D721Med (cell line): ENCODE data around the gene KCNG3.

Source experiments
- DNase-seq: peaks from one replicate; pipeline ENCODE4 v3.0.0; 2011; ENCODE audit warnings: low spot score; ENCODE audit not compliant: insufficient read length
- FAIRE-seq: peaks from 2 replicates; lab custom pipeline; 2011; peaks lifted over from hg19 to GRCh38; lab: Jason Lieb, UNC
- TF ChIP-seq, protein P1 (sequence below): IDR thresholded peaks from 2 replicates; pipeline ENCODE4 v1.5.1; 2012; ENCODE audit warnings: mild to moderate bottlenecking, control low read depth; ENCODE audit not compliant: insufficient read depth; ENCODE audit errors: missing control alignments

Gene KCNG3

DNA sequence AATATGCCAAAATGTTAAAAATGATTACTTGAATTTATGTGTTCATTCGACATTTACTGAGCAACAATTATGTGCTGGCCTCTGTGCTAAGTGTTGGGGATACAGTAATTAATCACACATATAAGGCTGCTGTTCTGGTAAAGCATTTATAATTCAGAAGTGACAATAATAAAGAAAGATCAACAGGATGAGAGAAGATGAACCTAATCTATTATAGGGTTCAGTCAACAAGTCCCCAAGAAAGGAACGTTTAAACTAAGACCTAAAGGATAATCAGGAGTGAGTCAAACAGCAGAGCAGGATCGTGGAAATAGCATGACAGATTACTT lies 72.7 kb downstream of the KCNG3 start:
- DNase-seq (no peak), FAIRE-seq (no peak)
- TF ChIP-seq, protein P1, sequence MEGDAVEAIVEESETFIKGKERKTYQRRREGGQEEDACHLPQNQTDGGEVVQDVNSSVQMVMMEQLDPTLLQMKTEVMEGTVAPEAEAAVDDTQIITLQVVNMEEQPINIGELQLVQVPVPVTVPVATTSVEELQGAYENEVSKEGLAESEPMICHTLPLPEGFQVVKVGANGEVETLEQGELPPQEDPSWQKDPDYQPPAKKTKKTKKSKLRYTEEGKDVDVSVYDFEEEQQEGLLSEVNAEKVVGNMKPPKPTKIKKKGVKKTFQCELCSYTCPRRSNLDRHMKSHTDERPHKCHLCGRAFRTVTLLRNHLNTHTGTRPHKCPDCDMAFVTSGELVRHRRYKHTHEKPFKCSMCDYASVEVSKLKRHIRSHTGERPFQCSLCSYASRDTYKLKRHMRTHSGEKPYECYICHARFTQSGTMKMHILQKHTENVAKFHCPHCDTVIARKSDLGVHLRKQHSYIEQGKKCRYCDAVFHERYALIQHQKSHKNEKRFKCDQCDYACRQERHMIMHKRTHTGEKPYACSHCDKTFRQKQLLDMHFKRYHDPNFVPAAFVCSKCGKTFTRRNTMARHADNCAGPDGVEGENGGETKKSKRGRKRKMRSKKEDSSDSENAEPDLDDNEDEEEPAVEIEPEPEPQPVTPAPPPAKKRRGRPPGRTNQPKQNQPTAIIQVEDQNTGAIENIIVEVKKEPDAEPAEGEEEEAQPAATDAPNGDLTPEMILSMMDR = no peak

DNA sequence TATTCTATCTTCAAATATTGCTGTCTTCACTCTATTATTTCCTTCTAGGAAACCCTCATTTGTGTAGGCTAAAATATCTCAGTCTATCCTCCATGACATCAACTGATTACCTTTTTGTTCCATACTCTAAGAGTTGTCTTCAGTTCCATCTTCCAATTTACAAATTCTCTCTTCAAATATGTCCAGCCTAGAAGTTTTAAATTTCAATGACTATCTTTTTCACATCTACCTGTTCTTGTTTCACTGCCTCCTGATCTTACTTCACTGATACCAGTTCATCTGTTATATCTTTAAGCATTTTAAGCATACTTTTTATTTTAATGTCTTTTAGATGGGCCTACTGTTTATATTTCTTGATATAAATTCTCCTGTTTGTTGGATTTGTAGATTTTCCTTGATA lies 79.1 kb downstream of the KCNG3 start:
- TF ChIP-seq, protein P1 = no peak
- DNase-seq (no peak), FAIRE-seq (no peak)

DNA sequence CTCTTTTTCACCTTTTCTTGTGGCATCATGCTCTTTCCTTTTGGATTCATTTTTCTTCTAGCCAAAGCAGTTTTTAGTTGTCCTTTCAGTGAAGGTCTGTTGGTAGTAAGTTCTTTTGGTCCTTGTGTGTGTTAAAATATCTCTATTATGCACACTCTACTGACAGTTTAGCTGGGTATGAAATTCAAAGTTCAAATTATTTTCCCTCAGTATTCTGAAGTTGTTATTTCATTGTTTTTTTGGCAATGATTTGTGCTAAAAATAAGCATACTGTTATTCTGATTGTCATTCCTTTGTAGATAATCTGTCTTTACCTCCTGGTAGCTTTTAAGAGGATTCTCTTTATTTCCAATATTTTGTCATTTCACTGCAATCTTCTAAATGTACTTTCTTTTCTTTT lies 79.6 kb downstream of the KCNG3 start:
- DNase-seq = no peak
- FAIRE-seq = no peak
- TF ChIP-seq, protein P1 = no peak

DNA sequence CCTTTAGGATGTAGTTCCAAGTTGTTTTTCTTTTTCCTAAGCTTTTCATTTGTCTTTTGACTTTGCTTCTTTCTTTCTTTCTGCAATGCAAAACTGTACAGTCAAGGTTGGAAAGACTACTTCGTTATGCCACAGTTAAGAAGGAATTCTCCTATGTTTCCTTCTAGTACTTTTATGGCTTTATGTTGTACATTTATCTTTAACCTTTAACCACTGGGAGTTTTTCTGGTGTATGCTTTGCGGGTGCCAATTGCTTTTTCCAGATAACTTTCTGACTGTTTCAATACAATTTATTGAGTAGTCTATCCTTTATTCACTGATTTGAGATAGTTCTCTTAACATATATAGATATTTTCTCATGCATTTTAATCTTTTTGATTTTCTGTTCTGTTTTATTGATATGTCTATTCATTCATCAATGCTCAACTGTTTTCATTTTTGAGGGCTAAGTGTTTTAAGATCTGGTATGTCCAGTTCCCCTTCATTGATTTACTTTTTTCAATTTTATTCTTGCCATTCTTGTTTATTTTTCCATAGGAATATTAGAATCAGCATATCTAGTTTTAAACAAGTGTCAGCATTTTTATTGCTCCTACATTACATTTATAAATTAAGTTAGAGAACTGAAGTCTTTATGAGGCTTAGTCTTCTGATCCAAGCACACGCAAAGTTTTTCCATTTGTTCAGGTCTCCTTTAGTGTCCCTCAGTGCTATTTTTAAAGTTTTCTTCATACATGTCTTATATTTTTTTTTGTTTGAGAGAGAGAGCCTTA lies 82.9 kb downstream of the KCNG3 start:
- no peak for DNase-seq
- TF ChIP-seq, protein P1 = no peak
- no peak for FAIRE-seq

DNA sequence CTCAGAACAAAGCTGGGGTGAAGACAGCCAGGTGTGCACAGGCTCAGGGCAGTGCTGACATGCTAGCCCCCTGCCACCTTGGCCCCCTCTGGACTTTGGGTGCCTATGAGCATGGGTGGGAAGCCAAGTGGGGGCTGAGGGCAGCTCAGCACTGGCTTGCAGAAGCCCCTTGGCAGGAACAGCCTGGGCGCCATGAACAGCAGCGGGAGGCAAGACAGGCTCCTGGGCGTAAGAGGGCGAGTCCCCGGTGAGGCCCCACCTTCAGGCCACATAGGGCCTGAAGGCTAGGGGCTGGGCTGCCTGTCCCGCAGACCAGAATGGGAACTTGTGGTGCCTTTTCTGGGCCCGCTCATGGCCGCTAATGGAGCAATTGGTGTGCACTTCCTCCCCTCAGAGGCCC lies 85.8 kb downstream of the KCNG3 start:
- TF ChIP-seq, protein P1 = no peak
- no peak for FAIRE-seq

DNA sequence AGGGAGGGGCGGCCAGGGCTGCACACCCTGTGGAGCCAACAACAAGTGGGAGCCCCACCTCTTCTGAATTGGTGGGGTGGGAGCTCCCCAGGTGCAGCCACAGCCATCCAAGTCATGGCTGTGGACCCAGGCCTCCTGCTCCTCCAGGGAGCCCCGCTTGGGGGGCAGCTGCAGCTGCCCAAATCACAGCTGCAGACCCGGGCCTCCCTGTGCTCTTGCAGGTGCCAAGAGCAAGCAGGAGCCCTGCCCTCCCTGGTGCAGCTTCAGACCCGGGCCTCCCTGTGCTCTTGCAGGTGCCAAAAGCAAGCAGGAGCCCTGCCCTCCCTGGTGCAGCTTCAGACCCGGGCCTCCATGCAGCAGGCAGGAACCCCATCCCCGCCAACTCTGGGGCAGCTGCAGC lies 86.3 kb downstream of the KCNG3 start:
- TF ChIP-seq, protein P1 = no peak
- FAIRE-seq (no peak), DNase-seq (no peak)

More for the DNA sequence above, 85.8 kb downstream of the KCNG3 start:
- DNase-seq = no peak

DNA sequence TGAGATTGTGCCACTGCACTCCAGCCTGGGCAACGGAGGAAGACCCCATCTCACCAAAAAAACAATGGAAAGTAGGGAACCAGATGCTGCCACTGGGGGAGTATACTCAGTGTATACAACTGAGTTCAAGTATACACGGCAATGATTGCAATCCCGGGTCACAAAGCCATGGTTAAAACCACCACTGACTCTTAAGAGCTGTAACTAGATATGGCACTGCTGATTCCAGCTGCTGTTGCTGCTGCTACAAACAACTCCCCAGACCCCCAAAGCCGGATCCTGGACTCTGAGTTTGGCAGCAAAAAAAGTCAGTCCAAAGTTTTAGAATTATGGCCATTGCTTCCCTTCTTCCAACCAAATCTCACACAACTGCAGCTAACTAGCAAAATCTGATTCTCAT lies 89.1 kb downstream of the KCNG3 start:
- TF ChIP-seq, protein P1 = no peak
- FAIRE-seq (no peak), DNase-seq (no peak)
